HUES64 (cell line): ENCODE measurements around the gene CISH.

Experiments
- H3K27ac ChIP-seq: 2 replicates; pipeline ENCODE4 v1.7.0; 2013; ENCODE audit warnings: low read depth, low read length, inconsistent platforms
- H3K27me3 ChIP-seq: 2 replicates; pipeline ENCODE4 v1.6.1; 2013; ENCODE audit warnings: mild to moderate bottlenecking, low read length; ENCODE audit not compliant: insufficient read depth
- H3K36me3 ChIP-seq: 2 replicates; pipeline ENCODE4 v1.6.1; 2013; ENCODE audit warnings: mild to moderate bottlenecking, low read length; ENCODE audit not compliant: insufficient read depth
- H3K4me1 ChIP-seq: 2 replicates; pipeline ENCODE4 v1.6.1; 2013; ENCODE audit warnings: mild to moderate bottlenecking, low read length, moderate library complexity; ENCODE audit not compliant: insufficient read depth
- H3K4me3 ChIP-seq: 2 replicates; pipeline ENCODE4 v1.5.1; 2013; ENCODE audit warnings: mild to moderate bottlenecking, low read length, moderate library complexity
- H3K9ac ChIP-seq: 2 replicates; pipeline ENCODE4 v1.6.1; 2013; ENCODE audit warnings: mild to moderate bottlenecking, low read depth, low read length
- H3K9me3 ChIP-seq: 2 replicates; pipeline ENCODE4 v1.6.1; 2013; ENCODE audit warnings: low read depth, low read length; ENCODE audit not compliant: insufficient read depth
- WGBS: fragments of 150-250, 120-280 bp; methylation state at CpG from one replicate; pipeline ENCODE4 v1.1.7; 2013; ENCODE audit warnings: missing lambda C conversion rate; 5-methylcytosine and 5-hydroxymethylcytosine counted together

The CISH gene

DNA sequence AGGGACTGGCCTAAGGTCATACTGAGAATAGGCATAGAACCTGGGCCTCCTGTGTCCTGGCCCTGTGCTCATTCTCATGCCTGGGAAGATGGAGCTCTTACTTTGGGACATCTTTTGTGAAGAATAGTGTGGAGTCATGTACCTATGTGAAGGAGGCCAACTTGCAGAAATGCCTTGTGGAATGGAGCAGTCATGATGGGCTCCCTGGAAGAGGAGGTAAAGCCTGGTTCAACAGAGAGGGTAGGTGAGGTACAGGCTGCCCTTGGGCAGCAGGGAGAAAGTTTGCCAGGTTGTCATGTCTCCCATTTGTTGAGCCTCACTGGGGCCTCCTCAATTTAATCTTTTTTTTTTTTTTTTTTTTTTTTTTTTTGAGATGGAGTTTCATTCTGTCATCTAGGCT is 23.5 kb upstream of the CISH start:
- no peaks in the 10 kb centered on the region for H3K36me3 ChIP-seq
- no peak overlapping the region for H3K4me3 ChIP-seq
- H3K27me3 ChIP-seq, result no peaks in the 10 kb centered on the region
- H3K9ac ChIP-seq, result no peak overlapping the region
- no peak overlapping the region for H3K27ac ChIP-seq
- no peaks in the 10 kb centered on the region for H3K9me3 ChIP-seq
- no peaks in the 10 kb centered on the region for H3K4me1 ChIP-seq

DNA sequence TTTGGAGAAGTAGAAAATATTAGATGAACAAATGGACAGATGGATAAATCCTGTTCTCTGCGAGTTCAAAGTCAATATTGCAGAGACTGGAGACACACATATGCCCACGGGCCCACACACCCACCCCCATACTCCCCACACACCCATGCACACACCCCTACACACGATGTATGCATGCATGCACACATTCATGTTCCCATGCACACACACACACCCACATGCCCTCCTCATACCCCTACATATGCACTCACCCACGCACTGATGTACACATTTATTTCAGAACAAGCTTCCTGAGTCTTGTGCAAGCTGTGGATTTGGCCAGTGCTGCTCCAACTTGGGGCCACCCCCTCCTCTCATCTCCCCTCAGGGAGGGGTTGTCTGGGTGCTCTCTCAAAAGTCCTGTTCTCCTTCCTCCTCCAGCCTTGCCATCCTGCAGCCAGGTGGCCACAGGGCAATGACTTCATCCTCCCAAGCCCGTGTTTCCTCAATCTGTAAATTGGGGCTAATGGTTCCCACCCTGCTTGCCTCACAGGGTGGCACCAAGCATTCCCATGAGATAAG is 21.7 kb upstream of the CISH start:
- H3K9ac ChIP-seq, result no peak overlapping the region
- H3K27me3 ChIP-seq, result no peaks in the 10 kb centered on the region
- H3K9me3 ChIP-seq, result no peaks in the 10 kb centered on the region
- no peaks in the 10 kb centered on the region for H3K36me3 ChIP-seq
- H3K27ac ChIP-seq, result no peak overlapping the region
- no peak overlapping the region for H3K4me3 ChIP-seq
- no peaks in the 10 kb centered on the region for H3K4me1 ChIP-seq
- WGBS, result 90% methylated on average over 5 of the region's 5 CpGs

DNA sequence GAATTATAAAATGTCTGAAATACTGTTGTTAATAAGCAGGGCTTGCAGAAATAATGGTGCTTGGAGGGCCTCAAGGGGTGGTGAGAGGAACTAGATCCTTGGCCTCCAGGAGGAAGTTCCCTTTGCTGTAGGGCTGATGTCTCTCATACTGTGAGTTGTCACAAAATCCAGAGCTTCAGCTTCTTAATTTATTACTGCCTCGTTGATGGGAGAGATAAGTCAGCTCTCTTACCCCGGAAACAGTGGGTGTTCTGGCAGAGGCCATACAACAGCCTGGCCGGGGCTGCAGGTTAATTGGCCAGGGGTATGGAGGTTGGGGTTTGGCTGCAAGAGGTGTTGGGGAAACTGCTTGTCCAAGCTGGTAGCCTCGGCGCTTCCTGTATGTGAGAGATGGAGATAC is 20.9 kb upstream of the CISH start:
- Histone ChIP-seq H3K27me3 (no peaks in the 10 kb centered on the region), H3K4me1 (peaks cover 4% of the 10 kb centered on the region; the same call in 1 of the 2 replicates), H3K9me3 (no peaks in the 10 kb centered on the region), H3K27ac (no peak overlapping the region), H3K36me3 (no peaks in the 10 kb centered on the region), H3K4me3 (no peak overlapping the region), H3K9ac (no peak overlapping the region)
- 94% methylated on average over 5 of the region's 5 CpGs for WGBS

DNA sequence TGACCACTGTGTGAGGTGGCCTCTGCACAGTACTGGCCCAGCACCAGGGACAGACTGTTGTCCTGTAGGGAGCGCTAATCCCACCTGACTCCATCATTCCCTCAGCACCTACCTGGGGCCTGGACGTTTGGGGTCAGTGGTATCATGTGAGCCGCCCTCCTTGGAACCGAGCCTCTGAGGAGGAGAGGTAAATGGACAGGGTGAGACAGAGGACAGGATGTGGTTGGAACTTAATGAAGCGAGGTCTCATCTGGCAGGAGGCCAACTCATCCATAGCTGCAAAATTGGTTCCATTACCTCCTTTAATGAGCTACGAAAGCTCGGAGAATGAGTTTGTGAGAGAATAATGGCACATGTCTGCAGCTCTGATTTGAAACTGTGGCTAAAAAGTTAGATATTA is 19.3 kb upstream of the CISH start:
- Histone ChIP-seq H3K27ac (no peak overlapping the region), H3K27me3 (no peaks in the 10 kb centered on the region), H3K36me3 (no peaks in the 10 kb centered on the region), H3K4me3 (no peak overlapping the region), H3K9me3 (no peaks in the 10 kb centered on the region), H3K4me1 (peaks cover 7% of the 10 kb centered on the region), H3K9ac (no peak overlapping the region)
- WGBS, result 96% methylated on average over 7 of the region's 7 CpGs

DNA sequence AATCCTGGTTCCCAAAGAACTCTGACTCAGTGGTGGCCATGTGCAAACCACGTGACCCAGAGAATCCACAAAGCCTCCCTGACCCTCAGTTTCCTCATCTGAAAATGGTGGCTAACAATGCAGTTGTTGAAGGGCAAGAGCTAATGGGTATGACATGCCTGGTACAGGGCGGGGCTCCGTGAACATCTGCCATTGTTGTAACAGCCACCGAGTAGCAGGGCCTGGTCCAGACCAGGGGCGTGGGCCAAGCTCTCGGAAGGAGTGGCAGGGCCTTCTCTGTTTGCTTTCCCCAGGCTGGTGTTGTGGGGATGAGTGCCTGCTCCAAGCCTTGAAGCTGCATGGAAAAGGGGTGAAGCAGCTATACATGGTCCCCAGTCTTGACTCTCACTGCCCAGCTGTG is 18.8 kb upstream of the CISH start:
- no peaks in the 10 kb centered on the region for H3K36me3 ChIP-seq
- no peak overlapping the region for H3K9ac ChIP-seq

DNA sequence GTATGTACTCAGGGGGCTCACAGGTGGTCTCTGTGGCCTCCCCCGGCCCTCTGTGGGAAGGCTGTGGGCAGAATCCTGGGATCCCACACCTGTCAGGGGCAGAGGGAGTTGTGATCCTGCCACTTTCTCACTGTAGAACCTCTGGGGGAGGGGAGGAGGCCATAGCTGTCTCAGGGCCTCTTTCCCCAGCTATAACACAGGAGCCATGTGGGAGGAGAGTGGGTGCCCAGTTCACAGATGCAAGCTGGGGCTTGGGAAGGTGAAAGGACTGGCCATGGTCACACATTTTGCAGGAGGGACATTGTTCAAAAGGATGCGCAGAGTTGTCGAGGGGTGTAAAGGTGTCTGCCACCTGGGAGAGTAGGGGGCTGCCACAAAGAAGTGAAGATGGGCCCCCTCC is 17.0 kb upstream of the CISH start:
- no peak overlapping the region for H3K4me3 ChIP-seq
- 93% methylated on average over 3 of the region's 3 CpGs for WGBS
- H3K27me3 ChIP-seq, result no peaks in the 10 kb centered on the region
- no peaks in the 10 kb centered on the region for H3K36me3 ChIP-seq
- H3K27ac ChIP-seq, result no peak overlapping the region
- no peaks in the 10 kb centered on the region for H3K9me3 ChIP-seq
- no peak overlapping the region for H3K9ac ChIP-seq
- peaks cover 22% of the 10 kb centered on the region for H3K4me1 ChIP-seq

More for the DNA sequence above, 18.8 kb upstream of the CISH start:
- no peaks in the 10 kb centered on the region for H3K9me3 ChIP-seq
- WGBS, result 94% methylated on average over 6 of the region's 6 CpGs
- no peak overlapping the region for H3K4me3 ChIP-seq
- no peaks in the 10 kb centered on the region for H3K27me3 ChIP-seq
- peaks cover 12% of the 10 kb centered on the region for H3K4me1 ChIP-seq
- no peak overlapping the region for H3K27ac ChIP-seq

DNA sequence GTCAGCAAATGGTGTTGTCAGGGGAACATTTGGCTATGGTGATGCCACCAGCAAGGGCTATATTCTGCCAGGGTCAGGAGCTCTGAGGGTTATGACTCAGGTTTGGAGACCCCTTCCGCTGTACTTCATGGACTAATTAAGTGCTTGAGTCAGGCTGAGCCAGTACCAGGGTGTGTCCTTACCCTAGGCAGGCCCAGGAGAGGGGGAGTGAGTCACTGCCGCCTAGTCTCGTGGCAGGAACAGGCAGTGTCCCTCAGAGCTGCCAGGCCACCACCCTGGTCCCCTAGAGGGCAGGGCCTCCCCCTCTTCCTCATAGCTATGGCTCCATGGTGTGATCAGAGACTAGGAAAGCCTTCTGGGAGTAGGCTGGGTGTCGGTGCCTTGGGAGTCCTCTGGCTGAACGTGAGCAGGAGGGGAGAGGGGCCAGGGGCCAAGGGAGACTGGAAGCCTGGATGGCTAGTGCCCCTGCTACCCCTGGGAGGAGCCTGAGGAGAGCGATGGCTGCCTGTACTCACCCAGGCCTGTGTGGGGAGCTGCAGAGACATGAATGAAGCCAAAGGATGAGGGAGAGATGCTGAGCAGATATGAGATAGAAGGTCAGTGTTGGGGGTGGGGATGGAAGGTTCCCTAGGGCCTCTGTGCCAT is 16.0 kb upstream of the CISH start:
- Histone ChIP-seq H3K4me3 (no peak overlapping the region), H3K9ac (no peak overlapping the region), H3K27ac (no peak overlapping the region), H3K27me3 (no peaks in the 10 kb centered on the region), H3K9me3 (no peaks in the 10 kb centered on the region), H3K4me1 (peaks cover 22% of the 10 kb centered on the region), H3K36me3 (no peaks in the 10 kb centered on the region)
- WGBS, result 51% methylated on average over 6 of the region's 6 CpGs

DNA sequence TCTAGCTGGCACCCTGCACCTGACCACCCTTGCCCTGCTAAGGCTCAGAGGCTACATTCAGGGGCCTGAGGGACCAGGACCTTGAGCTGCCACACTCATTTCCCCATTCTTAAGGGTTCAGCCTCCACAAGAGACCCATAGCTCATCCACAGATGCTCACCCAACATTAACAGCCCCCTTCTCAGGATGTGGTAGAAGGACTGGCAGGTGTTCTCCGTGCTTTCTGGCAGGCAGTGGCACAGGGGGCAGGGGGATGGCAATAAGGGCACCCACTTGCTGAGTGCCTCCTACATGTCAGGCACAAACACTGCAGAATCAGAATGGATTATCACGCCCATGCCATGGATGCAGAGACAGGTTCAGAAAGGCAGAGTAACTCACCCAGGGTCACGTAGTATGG is 14.8 kb upstream of the CISH start:
- peaks cover 22% of the 10 kb centered on the region for H3K4me1 ChIP-seq
- no peak overlapping the region for H3K9ac ChIP-seq
- no peak overlapping the region for H3K27ac ChIP-seq
- no peaks in the 10 kb centered on the region for H3K27me3 ChIP-seq
- no peaks in the 10 kb centered on the region for H3K9me3 ChIP-seq
- 0 out of 2 replicates have a peak, but pooled peaks cover 3% of the 10 kb centered on the region for H3K36me3 ChIP-seq
- WGBS, result 94% methylated on average over 3 of the region's 3 CpGs
- H3K4me3 ChIP-seq, result no peak overlapping the region

DNA sequence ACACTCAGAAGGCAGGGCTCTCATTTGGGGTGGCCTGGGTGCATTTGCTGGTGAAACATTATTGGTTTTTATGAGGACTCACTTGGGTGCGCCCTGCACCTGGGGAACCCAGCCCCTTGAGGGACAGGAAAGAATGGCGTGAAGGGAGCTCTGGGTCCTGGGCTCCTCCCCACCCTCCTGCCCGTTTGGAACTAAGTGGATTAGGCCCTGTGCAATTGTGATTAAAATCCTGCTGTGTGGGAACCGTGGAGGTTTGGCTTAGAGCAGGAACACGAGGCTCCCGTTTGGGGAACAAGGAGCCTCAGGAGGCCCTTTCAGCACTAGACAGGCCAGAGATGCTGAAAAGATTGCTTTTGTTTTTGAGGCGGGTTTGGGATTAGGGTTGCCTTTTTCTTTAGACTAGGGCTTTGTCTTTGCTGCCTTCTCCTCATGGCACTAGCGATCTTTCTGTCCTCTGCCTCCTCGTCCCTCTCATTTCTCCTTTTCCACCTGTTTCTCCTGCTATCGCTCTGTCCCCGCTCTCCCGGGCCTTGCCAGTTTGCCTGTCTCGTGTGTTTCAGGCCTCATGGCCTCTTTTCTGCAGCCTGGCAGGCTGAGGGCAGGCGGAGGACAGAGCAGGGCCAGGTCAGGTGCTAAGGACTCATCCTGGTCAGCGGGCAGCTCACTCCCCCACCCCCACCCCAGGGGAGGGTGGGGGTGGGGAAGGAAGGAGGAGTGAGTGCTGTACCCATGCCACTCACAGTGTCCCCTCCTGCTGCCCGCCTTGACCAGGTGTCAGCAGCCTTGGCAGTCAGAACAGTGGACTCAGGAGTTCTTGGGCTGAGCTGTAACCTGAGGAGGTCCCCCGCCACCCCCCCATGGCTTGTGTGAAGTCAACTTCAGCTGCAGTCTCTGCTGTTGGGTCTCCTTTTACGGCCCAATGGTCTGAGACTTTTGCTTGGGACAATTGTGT is 13.9 kb upstream of the CISH start:
- no peak overlapping the region for H3K4me3 ChIP-seq
- H3K4me1 ChIP-seq, result peaks cover 22% of the 10 kb centered on the region
- H3K36me3 ChIP-seq, result 0 out of 2 replicates have a peak, but pooled peaks cover 3% of the 10 kb centered on the region
- no peak overlapping the region for H3K9ac ChIP-seq
- WGBS, result 60% methylated on average over 16 of the region's 18 CpGs
- peak overlapping the region; percentile 20; the same call in 1 of the 2 replicates for H3K27ac ChIP-seq
- no peaks in the 10 kb centered on the region for H3K9me3 ChIP-seq
- no peaks in the 10 kb centered on the region for H3K27me3 ChIP-seq

DNA sequence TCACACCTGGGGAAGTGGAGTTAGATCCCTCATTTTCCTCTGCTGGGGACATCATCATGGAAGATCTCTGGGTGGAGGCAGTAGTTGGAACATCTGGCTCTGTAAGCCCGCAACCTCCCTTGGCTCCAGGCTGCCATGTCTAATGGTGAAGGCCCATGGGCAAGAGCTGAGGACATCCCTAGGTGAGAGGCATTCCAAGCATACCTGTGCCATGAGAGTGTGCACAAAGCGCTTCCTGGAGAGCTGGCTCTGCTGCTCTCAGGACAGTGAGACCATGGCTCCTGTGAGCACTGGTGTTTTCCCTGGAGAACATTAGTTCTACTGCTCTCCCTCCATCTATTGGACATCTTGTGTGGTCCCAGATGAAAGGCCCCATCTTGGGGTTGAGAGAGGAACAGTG is 13.1 kb upstream of the CISH start:
- peaks cover 22% of the 10 kb centered on the region for H3K4me1 ChIP-seq
- no peak overlapping the region for H3K4me3 ChIP-seq
- no peak overlapping the region; the same call in 1 of the 2 replicates for H3K27ac ChIP-seq
- no peak overlapping the region for H3K9ac ChIP-seq
- no peaks in the 10 kb centered on the region for H3K9me3 ChIP-seq
- no peaks in the 10 kb centered on the region for H3K27me3 ChIP-seq
- WGBS, result 90% methylated on average over 2 of the region's 2 CpGs
- 0 out of 2 replicates have a peak, but pooled peaks cover 3% of the 10 kb centered on the region for H3K36me3 ChIP-seq

DNA sequence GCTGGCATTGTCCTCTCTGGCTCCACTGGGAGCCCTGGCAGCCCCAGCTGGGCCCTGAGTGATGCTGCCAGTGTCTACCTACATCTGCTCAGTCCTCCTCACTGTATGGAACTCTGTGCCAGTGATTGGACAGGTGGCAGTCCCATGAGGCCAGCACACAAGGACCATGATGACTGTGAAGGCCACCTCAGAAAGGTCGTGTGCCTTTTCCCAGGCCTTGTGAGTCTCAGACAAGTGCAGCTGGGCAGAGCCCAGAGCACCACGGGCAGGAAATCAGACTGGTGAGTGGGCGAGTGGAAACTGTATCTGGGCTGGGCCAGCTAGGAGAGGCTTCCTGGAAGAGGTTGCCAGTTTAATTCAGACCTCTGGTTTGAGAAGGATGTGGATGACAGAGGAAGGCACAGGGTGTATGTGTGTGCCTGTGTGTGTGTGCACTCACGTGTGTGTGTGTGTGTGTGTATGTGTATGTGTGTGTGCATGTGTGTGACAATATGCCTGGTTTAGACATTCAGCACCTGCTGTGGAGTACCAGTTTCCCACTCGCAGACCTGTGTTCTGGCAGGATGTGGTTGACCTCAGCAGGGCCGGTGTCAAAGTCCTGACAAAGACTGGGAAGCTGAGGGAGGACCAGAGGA is 12.4 kb upstream of the CISH start:
- Histone ChIP-seq H3K36me3 (0 out of 2 replicates have a peak, but pooled peaks cover 3% of the 10 kb centered on the region), H3K4me3 (no peak overlapping the region), H3K9ac (no peak overlapping the region), H3K27me3 (no peaks in the 10 kb centered on the region), H3K9me3 (no peaks in the 10 kb centered on the region), H3K4me1 (peaks cover 22% of the 10 kb centered on the region), H3K27ac (no peak overlapping the region)
- 94% methylated on average over 6 of the region's 6 CpGs for WGBS
